ENCODE results near the gene AATF.

Gene AATF

GRCh38 chr17:36983618-36984017 is 34.9 kb downstream of the AATF start:
- no peak for DNase-seq

GRCh38 chr17:36989173-36989572 is 40.4 kb downstream of the AATF start:
- no peak for DNase-seq

GRCh38 chr17:36992701-36993100 is 43.9 kb downstream of the AATF start:
- no peak for DNase-seq

GRCh38 chr17:36993227-36993626 is 44.5 kb downstream of the AATF start:
- DNase-seq = no peak

- peak; percentile 64 for DNase-seq
Observed at GRCh38 chr17:36994438-36994837, 45.7 kb downstream of the AATF start.

GRCh38 chr17:36999471-36999870 is 50.7 kb downstream of the AATF start:
- no peak for DNase-seq

- DNase-seq = no peak
Observed at GRCh38 chr17:37016780-37017179, 68.0 kb downstream of the AATF start.

- DNase-seq = no peak
Observed at GRCh38 chr17:37017404-37017803, 68.7 kb downstream of the AATF start.

- DNase-seq = no peak
Observed at GRCh38 chr17:37019117-37019740, 70.5 kb downstream of the AATF start.

- DNase-seq = no peak
Observed at GRCh38 chr17:37019741-37020129, 71.0 kb downstream of the AATF start.

- no peak for DNase-seq
Observed at GRCh38 chr17:37024181-37024637, 75.5 kb downstream of the AATF start.

GRCh38 chr17:37025238-37025637 is 76.5 kb downstream of the AATF start:
- no peak for DNase-seq

- DNase-seq = no peak
Observed at GRCh38 chr17:37025847-37026530, 77.2 kb downstream of the AATF start.

- DNase-seq = no peak
Observed at GRCh38 chr17:37026531-37026869, 77.7 kb downstream of the AATF start.

- no peak for DNase-seq
Observed at GRCh38 chr17:37028040-37028439, 79.3 kb downstream of the AATF start.

GRCh38 chr17:37031493-37032083 is 82.8 kb downstream of the AATF start:
- no peak for DNase-seq

GRCh38 chr17:37037590-37038155 is 88.9 kb downstream of the AATF start:
- no peak for DNase-seq

GRCh38 chr17:37039269-37039668 is 90.5 kb downstream of the AATF start:
- no peak for DNase-seq

- no peak for DNase-seq
Observed at GRCh38 chr17:37041932-37042331, 93.2 kb downstream of the AATF start.

- no peak for DNase-seq
Observed at GRCh38 chr17:37043201-37043600, 94.4 kb downstream of the AATF start.

- no peak for DNase-seq
Observed at GRCh38 chr17:37045351-37045922, 96.7 kb downstream of the AATF start.

GRCh38 chr17:37047631-37048104 is 98.9 kb downstream of the AATF start:
- DNase-seq = peak; percentile 75

- no peak for DNase-seq
Observed at GRCh38 chr17:37048811-37049210, 100.1 kb downstream of the AATF start.
